ENCODE data around the gene STUB1. TPM values are rescaled to one million over a fixed set of nuclear protein-coding genes. Genes with fewer than 3 reads are reported as not detected.

Gene STUB1
- total RNA-seq, 1 experiment from 2014 or later = 49.2 TPM

DNA sequence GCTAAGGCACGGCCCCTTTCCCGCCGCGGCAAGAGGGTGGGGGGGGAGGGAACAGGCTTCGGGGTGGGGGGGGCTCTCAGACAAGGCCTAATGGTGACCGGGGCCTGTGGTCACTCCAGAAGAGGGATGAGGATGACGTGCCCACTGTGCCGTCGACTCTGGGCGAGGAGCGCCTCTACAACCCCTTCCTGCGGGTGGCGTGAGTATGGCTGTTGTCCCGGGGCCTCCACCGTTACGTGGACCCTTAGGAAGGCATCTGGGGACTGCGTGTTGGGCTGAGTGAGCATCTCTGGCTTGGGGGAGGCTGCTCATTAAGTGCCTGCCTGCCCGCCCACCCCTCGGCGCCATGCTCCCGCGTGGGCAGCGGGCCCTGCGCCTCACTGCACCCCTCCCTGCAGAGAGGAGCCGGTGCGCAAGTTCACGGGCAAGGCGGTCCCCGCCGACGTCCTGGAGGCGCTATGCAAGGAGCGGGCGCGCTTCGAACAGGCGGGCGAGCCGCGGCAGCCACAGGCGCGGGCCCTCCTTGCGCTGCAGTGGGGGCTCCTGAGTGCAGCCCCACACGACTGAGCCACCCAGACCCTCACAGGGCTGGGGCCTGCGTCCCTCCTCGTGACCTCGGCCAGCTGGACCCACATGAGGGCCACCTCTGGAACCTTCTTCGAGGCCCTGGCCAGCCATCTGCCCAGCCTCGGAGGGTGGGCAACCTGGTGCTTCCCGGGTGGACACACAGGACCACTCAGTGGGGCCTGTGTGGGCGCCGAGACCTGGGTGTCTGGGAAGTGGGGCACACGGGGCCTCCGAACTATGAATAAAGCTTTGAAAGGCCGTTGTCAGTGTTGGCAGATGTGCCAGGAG, 48.9 kb downstream of the STUB1 start:
- no peak overlapping the region for H3K27ac ChIP-seq
- no peaks in the 10 kb centered on the region for H3K9me3 ChIP-seq (replicated peaks)
- peak in 1 of 2 experiments; percentile 10 for DNase-seq
- H3K4me3 ChIP-seq = no peak overlapping the region
- H3K4me1 ChIP-seq = peaks cover 9% of the 10 kb centered on the region
- H3K27me3 ChIP-seq = no peaks in the 10 kb centered on the region
- H3K36me3 ChIP-seq = 0 out of 2 replicates have a peak, but pooled peaks cover 2% of the 10 kb centered on the region

DNA sequence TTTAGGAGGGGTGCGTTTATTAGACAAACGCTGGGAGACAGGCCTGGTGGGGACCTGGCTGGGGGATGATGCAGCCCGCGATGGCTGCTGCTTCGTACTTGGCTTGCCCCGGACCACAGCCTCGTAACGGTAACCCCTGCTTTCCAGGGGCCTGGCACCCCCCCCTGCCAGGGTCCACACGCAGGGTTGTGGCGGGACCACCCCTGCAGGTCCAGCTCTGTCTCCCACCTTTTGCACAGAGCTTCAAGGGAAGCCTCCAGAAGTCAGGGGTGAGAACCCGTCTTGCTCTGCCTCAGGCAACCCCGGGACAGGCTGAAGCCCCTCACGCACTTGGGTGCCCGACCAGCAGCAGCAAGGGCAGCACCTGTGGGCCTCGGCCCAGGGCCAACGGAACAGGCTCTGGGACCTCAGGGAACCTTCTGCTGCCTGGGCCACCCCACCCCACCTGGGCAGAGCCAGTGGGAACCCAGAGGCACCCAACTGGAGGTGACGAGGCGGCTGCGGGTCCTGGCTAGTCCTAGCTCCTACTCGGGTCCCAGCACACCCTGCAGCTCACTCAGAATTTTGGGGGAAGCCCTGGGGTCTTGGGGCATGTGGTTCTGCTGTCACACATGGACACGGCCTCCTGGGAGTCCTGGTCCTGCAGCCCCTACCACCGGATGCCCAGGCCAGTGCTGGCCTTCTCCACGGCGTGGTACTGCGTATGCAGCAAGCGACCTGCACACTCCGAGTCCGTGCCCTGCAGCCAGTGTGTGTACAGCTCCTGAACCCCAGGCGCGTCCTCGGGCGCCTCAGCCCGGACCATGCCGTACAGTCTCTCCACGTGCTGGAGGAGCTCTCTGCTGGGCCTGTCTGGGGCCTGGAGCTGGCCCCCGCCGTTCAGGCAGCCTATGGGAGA, 49.8 kb downstream of the STUB1 start:
- H3K4me1 ChIP-seq = peaks cover 6% of the 10 kb centered on the region; the same call in 1 of the 2 replicates
- H3K9me3 ChIP-seq (replicated peaks) = no peaks in the 10 kb centered on the region
- H3K36me3 ChIP-seq = 0 out of 2 replicates have a peak, but pooled peaks cover 2% of the 10 kb centered on the region
- no peak overlapping the region for H3K4me3 ChIP-seq
- H3K27ac ChIP-seq = no peak overlapping the region
- peak in 1 of 2 experiments; percentile 3 for DNase-seq
- no peaks in the 10 kb centered on the region for H3K27me3 ChIP-seq

DNA sequence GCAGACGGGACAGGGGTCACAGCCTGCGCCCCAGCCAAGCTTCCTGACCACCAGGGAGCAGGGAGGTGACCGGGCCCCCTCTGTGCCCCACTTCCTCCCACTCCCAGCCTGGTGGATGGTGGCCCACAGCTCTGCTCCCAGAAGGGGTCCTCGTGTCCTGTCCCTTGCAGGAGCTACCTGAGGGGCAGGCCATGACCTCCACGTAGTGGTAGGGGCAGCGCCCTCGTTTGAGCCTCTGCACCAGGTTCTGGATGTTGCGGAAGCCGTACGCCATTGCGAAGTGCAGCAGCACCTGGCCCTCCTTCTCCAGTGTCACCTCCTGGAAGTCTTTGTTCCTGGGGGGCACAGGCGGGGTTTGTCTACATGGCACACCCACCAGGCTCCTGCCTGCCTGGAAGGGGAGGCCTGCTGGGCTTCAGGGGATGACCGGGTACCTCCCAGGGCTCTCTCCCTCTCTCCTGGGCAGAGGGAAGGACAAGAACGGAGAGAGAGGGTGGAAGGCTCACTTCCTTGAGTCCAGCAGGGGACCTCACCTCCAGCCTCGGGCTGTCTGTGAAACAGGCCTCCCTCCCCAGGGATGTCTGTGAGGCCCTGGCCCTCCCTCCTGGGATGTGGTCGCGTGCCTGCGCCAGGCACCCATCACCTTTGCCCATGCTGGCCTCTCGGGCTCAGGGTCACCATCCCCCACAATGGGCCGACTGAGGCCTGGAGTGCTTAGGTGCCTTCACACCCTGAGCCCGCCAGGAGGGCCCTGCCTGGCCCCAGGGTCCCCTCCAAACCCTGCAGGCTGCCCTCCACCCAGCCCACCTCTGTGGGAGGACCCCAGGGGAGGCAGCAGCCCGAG, 50.7 kb downstream of the STUB1 start:
- H3K27me3 ChIP-seq = no peaks in the 10 kb centered on the region
- no peak overlapping the region for H3K4me3 ChIP-seq
- H3K27ac ChIP-seq = no peak overlapping the region
- peak in 1 of 2 experiments; percentile 3 for DNase-seq
- no peaks in the 10 kb centered on the region for H3K9me3 ChIP-seq (replicated peaks)
- H3K4me1 ChIP-seq = peaks cover 6% of the 10 kb centered on the region; the same call in 1 of the 2 replicates
- H3K36me3 ChIP-seq = 0 out of 2 replicates have a peak, but pooled peaks cover 2% of the 10 kb centered on the region

DNA sequence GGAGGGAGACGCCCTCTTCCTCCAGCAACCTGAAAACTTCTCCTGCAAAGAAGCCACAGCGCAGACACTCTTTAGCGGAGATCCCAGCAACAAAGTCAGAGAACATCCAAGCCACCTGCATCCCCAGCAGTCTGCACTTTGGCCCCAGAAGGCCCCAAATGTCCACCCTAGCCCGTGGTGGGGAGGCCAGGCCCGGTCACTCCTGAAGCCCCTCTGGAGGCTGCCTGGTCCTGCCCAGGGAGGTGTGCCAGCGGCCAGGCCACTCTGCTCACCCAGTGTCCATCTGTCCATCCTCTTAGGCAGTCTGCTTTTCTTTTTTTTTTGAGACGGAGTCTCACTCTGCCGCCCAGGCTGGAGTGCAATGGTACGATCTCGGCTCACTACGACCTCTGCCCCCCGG, 52.1 kb downstream of the STUB1 start:
- Histone ChIP-seq H3K4me1 (peaks cover 4% of the 10 kb centered on the region; the same call in 1 of the 2 replicates), H3K36me3 (0 out of 2 replicates have a peak, but pooled peaks cover 2% of the 10 kb centered on the region), H3K27me3 (no peaks in the 10 kb centered on the region), H3K4me3 (no peak overlapping the region), H3K27ac (no peak overlapping the region), H3K9me3 (replicated peaks) (no peaks in the 10 kb centered on the region)
- peak in 1 of 2 experiments; percentile 1 for DNase-seq

Other genes with a start within 250 kb of the STUB1 start
- 48.8 and 54.0 TPM in 2 replicates for gene CAPN15, start 152.7 kb upstream of the STUB1 start, total RNA-seq (2014; rRNA removed; shearing (Covaris generic))
- not detected in 2 replicates for gene PRR35, start 120.0 kb upstream of the STUB1 start, total RNA-seq (2014; rRNA removed; shearing (Covaris generic))
- gene NHLRC4, start 113.4 kb upstream of the STUB1 start, total RNA-seq (2014; rRNA removed; shearing (Covaris generic)) = 0.08 TPM in 1 of 2 replicates, not detected in the other
- gene PIGQ, start 110.4 kb upstream of the STUB1 start, total RNA-seq (2014; rRNA removed; shearing (Covaris generic)) = 20.9 and 24.4 TPM in 2 replicates
- 13.2 and 14.4 TPM in 2 replicates for gene RAB40C, start 90.3 kb upstream of the STUB1 start, total RNA-seq (2014; rRNA removed; shearing (Covaris generic))
- 0.04 and 0.05 TPM in 2 replicates for gene WFIKKN1, start 49.4 kb upstream of the STUB1 start, total RNA-seq (2014; rRNA removed; shearing (Covaris generic))
- 60.9 and 72.6 TPM in 2 replicates for gene METTL26, start 44.1 kb upstream of the STUB1 start, total RNA-seq (2014; rRNA removed; shearing (Covaris generic))
- 3.3 and 4.6 TPM in 2 replicates for gene MCRIP2, start 38.6 kb upstream of the STUB1 start, total RNA-seq (2014; rRNA removed; shearing (Covaris generic))
- 10.5 and 18.3 TPM in 2 replicates for gene WDR90, start 31.0 kb upstream of the STUB1 start, total RNA-seq (2014; rRNA removed; shearing (Covaris generic))
- gene RHOT2, start 12.3 kb upstream of the STUB1 start, total RNA-seq (2014; rRNA removed; shearing (Covaris generic)) = 41.0 and 66.2 TPM in 2 replicates
- gene RHBDL1, start 4.7 kb upstream of the STUB1 start, total RNA-seq (2014; rRNA removed; shearing (Covaris generic)) = 0.94 and 2.5 TPM in 2 replicates
- 22.7 and 23.4 TPM in 2 replicates for gene JMJD8, start 3.9 kb downstream of the STUB1 start, total RNA-seq (2014; rRNA removed; shearing (Covaris generic))
- 5.6 and 6.2 TPM in 2 replicates for gene WDR24, start 10.0 kb downstream of the STUB1 start, total RNA-seq (2014; rRNA removed; shearing (Covaris generic))
- 1.7 and 1.8 TPM in 2 replicates for gene FBXL16, start 25.4 kb downstream of the STUB1 start, total RNA-seq (2014; rRNA removed; shearing (Covaris generic))
- 61.7 and 77.6 TPM in 2 replicates for gene METRN, start 34.7 kb downstream of the STUB1 start, total RNA-seq (2014; rRNA removed; shearing (Covaris generic))
- 11.4 and 11.7 TPM in 2 replicates for gene ANTKMT, start 40.7 kb downstream of the STUB1 start, total RNA-seq (2014; rRNA removed; shearing (Covaris generic))
- gene CCDC78, start 46.0 kb downstream of the STUB1 start, total RNA-seq (2014; rRNA removed; shearing (Covaris generic)) = 4.5 and 5.0 TPM in 2 replicates
- 6.0 and 8.9 TPM in 2 replicates for gene HAGHL, start 46.7 kb downstream of the STUB1 start, total RNA-seq (2014; rRNA removed; shearing (Covaris generic))
- 30.2 and 31.5 TPM in 2 replicates for gene CIAO3, start 60.6 kb downstream of the STUB1 start, total RNA-seq (2014; rRNA removed; shearing (Covaris generic))
- not detected in 2 replicates for gene MSLN, start 80.3 kb downstream of the STUB1 start, total RNA-seq (2014; rRNA removed; shearing (Covaris generic))
- 35.5 and 38.7 TPM in 2 replicates for gene RPUSD1, start 108.0 kb downstream of the STUB1 start, total RNA-seq (2014; rRNA removed; shearing (Covaris generic))
- 34.5 and 46.0 TPM in 2 replicates for gene CHTF18, start 108.2 kb downstream of the STUB1 start, total RNA-seq (2014; rRNA removed; shearing (Covaris generic))
- not detected in 2 replicates for gene GNG13, start 120.3 kb downstream of the STUB1 start, total RNA-seq (2014; rRNA removed; shearing (Covaris generic))

All from SJCRH30 (cell line).